ENCODE measurements around the gene OSM. TPM values are rescaled to one million over a fixed set of nuclear protein-coding genes. Genes with fewer than 3 reads are reported as not detected.

The OSM gene
- polyA plus RNA-seq, 3 donors: 48.0 to 295 (median 146) TPM

GRCh38 chr22:30260682-30261081 lies 6.0 kb downstream of the OSM start:
- H3K36me3 ChIP-seq (replicated peaks in 1 of 2; ENCODE audit: control insufficient read depth in 1 of 2, insufficient read depth in 2 of 2, low read length in 2 of 2): no peaks in the 10 kb centered on the region
- peak overlapping the region in 1 of 2 donors; percentile 3 for H3K4me3 Mint-ChIP-seq
- intact Hi-C loops (cut with micrococcal nuclease): loop anchor here in 1 of 2 donors (2.0 kb wide), 1 partner anchor 48 kb away; no protein-coding TSS in a partner anchor

GRCh38 chr22:30260276-30260675 lies 6.4 kb downstream of the OSM start:
- H3K4me1 ChIP-seq (ENCODE audit: control insufficient read depth in 1 of 2, insufficient read depth in 2 of 2, low read length in 2 of 2): peaks cover 54 to 61% of the 10 kb centered on the region in 2 donors
- WGBS (ENCODE audit: insufficient coverage): 100% methylated on average over 4 of the region's 11 CpGs
- peaks cover 12 to 20% (median 14%) of the 10 kb centered on the region in 3 donors for H3K27me3 Mint-ChIP-seq (ENCODE audit: low read depth in 3 of 3)

More at GRCh38 chr22:30260682-30261081, 6.0 kb downstream of the OSM start:
- no peak for TF ChIP-seq CTCF (IDR thresholded peaks at IDR 0.05)
- Mint-ChIP-seq H3K27ac (peak overlapping the region in 6 of 7 donors; percentile 82 to 99 (median 91)), H3K36me3 (peaks cover 9 to 17% of the 10 kb centered on the region in 2 donors), H3K27me3 (ENCODE audit: low read depth in 3 of 3) (peaks cover 12 to 19% (median 12%) of the 10 kb centered on the region in 3 donors), H3K9me3 (no peaks in the 10 kb centered on the region), H3K4me1 (peaks cover 72% of the 10 kb centered on the region)
- no peak overlapping the region for H3K27ac ChIP-seq (ENCODE audit: low read depth in 1 of 2, low read length in 2 of 2)
- peaks cover 58 to 65% of the 10 kb centered on the region in 2 donors for H3K4me1 ChIP-seq (ENCODE audit: control insufficient read depth in 1 of 2, insufficient read depth in 2 of 2, low read length in 2 of 2)
- no peak overlapping the region for H3K4me3 ChIP-seq (replicated peaks in 1 of 3; ENCODE audit: low read depth in 2 of 3, low read length in 3 of 3)
- DNase-seq: no peak
- H3K9ac ChIP-seq (ENCODE audit: insufficient read depth, low read length, poor library complexity, severe bottlenecking): no peak overlapping the region
- H3K27me3 ChIP-seq (ENCODE audit: control insufficient read depth in 2 of 2, insufficient read depth in 2 of 2, low read length in 2 of 2): no peaks in the 10 kb centered on the region
- H2AFZ ChIP-seq (ENCODE audit: insufficient read depth, low read depth, low read length, poor library complexity, severe bottlenecking): no peak overlapping the region
- no peaks in the 10 kb centered on the region for H3K9me3 ChIP-seq (replicated peaks in 1 of 2; ENCODE audit: control insufficient read depth in 1 of 2, insufficient read depth in 1 of 2, low read length in 2 of 2)
- no peaks in the 10 kb centered on the region for H3K79me2 ChIP-seq (ENCODE audit: insufficient read depth, low read length)
- WGBS (ENCODE audit: insufficient coverage): 91% methylated on average over 8 of the region's 8 CpGs
- H3K4me2 ChIP-seq (replicated peaks; ENCODE audit: extremely low read depth, low read length, poor library complexity, severe bottlenecking): no peak overlapping the region
- H4K20me1 ChIP-seq (ENCODE audit: insufficient read depth, low read length): no peaks in the 10 kb centered on the region

More at GRCh38 chr22:30260276-30260675, 6.4 kb downstream of the OSM start:
- H3K4me3 Mint-ChIP-seq: no peak overlapping the region
- intact Hi-C loops (cut with micrococcal nuclease): loop anchor here in 1 of 2 donors (2.0 kb wide), 1 partner anchor 47 kb away; no protein-coding TSS in a partner anchor
- H3K9me3 Mint-ChIP-seq: no peaks in the 10 kb centered on the region
- Histone ChIP-seq H3K9me3 (replicated peaks in 1 of 2; ENCODE audit: control insufficient read depth in 1 of 2, insufficient read depth in 1 of 2, low read length in 2 of 2) (no peaks in the 10 kb centered on the region), H2AFZ (ENCODE audit: insufficient read depth, low read depth, low read length, poor library complexity, severe bottlenecking) (no peak overlapping the region), H3K9ac (ENCODE audit: insufficient read depth, low read length, poor library complexity, severe bottlenecking) (no peak overlapping the region), H3K27ac (ENCODE audit: low read depth in 1 of 2, low read length in 2 of 2) (no peak overlapping the region), H3K79me2 (ENCODE audit: insufficient read depth, low read length) (no peaks in the 10 kb centered on the region), H3K27me3 (ENCODE audit: control insufficient read depth in 2 of 2, insufficient read depth in 2 of 2, low read length in 2 of 2) (no peaks in the 10 kb centered on the region), H4K20me1 (ENCODE audit: insufficient read depth, low read length) (no peaks in the 10 kb centered on the region), H3K4me3 (replicated peaks in 1 of 3; ENCODE audit: low read depth in 2 of 3, low read length in 3 of 3) (no peak overlapping the region), H3K36me3 (replicated peaks in 1 of 2; ENCODE audit: control insufficient read depth in 1 of 2, insufficient read depth in 2 of 2, low read length in 2 of 2) (no peaks in the 10 kb centered on the region), H3K4me2 (replicated peaks; ENCODE audit: extremely low read depth, low read length, poor library complexity, severe bottlenecking) (no peak overlapping the region)
- peaks cover 68% of the 10 kb centered on the region for H3K4me1 Mint-ChIP-seq
- H3K27ac Mint-ChIP-seq: peak overlapping the region in 6 of 7 donors; percentile 13 to 99 (median 90)
- DNase-seq: no peak
- TF ChIP-seq CTCF (IDR thresholded peaks at IDR 0.05): no peak
- H3K36me3 Mint-ChIP-seq: peaks cover 9 to 17% of the 10 kb centered on the region in 2 donors

Measured in CD14-positive monocyte (primary cell).